CD14-positive monocyte (primary cell): ENCODE measurements around the gene BDKRB2. TPM values are rescaled to one million over a fixed set of nuclear protein-coding genes. Genes with fewer than 3 reads are reported as not detected.

Experiments used
- DNase-seq, 3 donors: peaks; one replicate each; pipeline ENCODE4 v3.0.0-alpha.2; 2011 to 2022
- H2AFZ ChIP-seq: 2 replicates; pipeline ENCODE4 v1.6.0; 2012; ENCODE audit warnings: mild to moderate bottlenecking, low read depth, low read length, inconsistent platforms; ENCODE audit not compliant: insufficient read depth, poor library complexity, severe bottlenecking
- H3K27ac ChIP-seq, 2 donors: 1 replicate in 1 of 2; 2 replicates in 1 of 2; pipeline ENCODE4 v1.5.1; 2012 to 2013; ENCODE audit warnings: low read length in 2 of 2, control low read depth in 1 of 2, inconsistent platforms in 1 of 2, low read depth in 1 of 2, mild to moderate bottlenecking in 1 of 2
- H3K27me3 ChIP-seq, 2 donors: one replicate each; pipeline versions ENCODE4 v1.6.0 to v1.6.1; 2011 to 2013; ENCODE audit warnings: low read length in 2 of 2; ENCODE audit not compliant: control insufficient read depth in 2 of 2, insufficient read depth in 2 of 2
- H3K36me3 ChIP-seq, 2 donors: replicated peaks in 1 of 2; 1 replicate in 1 of 2; 2 replicates in 1 of 2; pipeline versions ENCODE4 v1.5.1 to v1.6.1; 2012 to 2013; ENCODE audit warnings: low read length in 2 of 2, control low read depth in 1 of 2, inconsistent platforms in 1 of 2, mild to moderate bottlenecking in 1 of 2; ENCODE audit not compliant: insufficient read depth in 2 of 2, control insufficient read depth in 1 of 2
- H3K4me1 ChIP-seq, 2 donors: 1 replicate in 1 of 2; 2 replicates in 1 of 2; pipeline versions ENCODE4 v1.5.1 to v1.6.1; 2012 to 2013; ENCODE audit warnings: low read length in 2 of 2, control low read depth in 1 of 2, inconsistent platforms in 1 of 2, mild to moderate bottlenecking in 1 of 2, moderate library complexity in 1 of 2; ENCODE audit not compliant: insufficient read depth in 2 of 2, control insufficient read depth in 1 of 2
- H3K4me2 ChIP-seq: replicated peaks from 2 replicates; pipeline ENCODE3; 2012; ENCODE audit warnings: low read length, moderate library complexity, mild to moderate bottlenecking; ENCODE audit not compliant: poor library complexity, severe bottlenecking; ENCODE audit errors: extremely low read depth
- H3K4me3 ChIP-seq, 3 experiments: fragments of 200-600 bp in 1 of 3; sonication (generic) in 1 of 3; replicated peaks in 1 of 3; 1 replicate in 2 of 3; 2 replicates in 1 of 3; pipeline ENCODE4 v1.5.1; 2011 to 2013; ENCODE audit warnings: low read length in 3 of 3, mild to moderate bottlenecking in 3 of 3, control low read depth in 2 of 3, low read depth in 2 of 3, inconsistent platforms in 1 of 3, moderate library complexity in 1 of 3
- H3K79me2 ChIP-seq: 2 replicates; pipeline ENCODE4 v1.6.0; 2012; ENCODE audit warnings: mild to moderate bottlenecking, control low read depth, inconsistent platforms, low read length, moderate library complexity; ENCODE audit not compliant: insufficient read depth
- H3K9ac ChIP-seq: 2 replicates; pipeline ENCODE4 v1.6.0; 2017; ENCODE audit warnings: low read length, mild to moderate bottlenecking; ENCODE audit not compliant: insufficient read depth, poor library complexity, severe bottlenecking
- H3K9me3 ChIP-seq, 2 donors: replicated peaks in 1 of 2; 1 replicate in 1 of 2; 2 replicates in 1 of 2; pipeline versions ENCODE4 v1.5.1 to v1.6.1; 2012 to 2013; ENCODE audit warnings: low read length in 2 of 2, control low read depth in 1 of 2; ENCODE audit not compliant: control insufficient read depth in 1 of 2, insufficient read depth in 1 of 2
- H4K20me1 ChIP-seq: 2 replicates; pipeline ENCODE4 v1.6.0; 2012; ENCODE audit warnings: mild to moderate bottlenecking, low read length, control low read depth, moderate library complexity; ENCODE audit not compliant: insufficient read depth
- H3K27ac Mint-ChIP-seq, 7 donors: one replicate each; pipeline ENCODE4 v1.8.0; 2020; ENCODE audit warnings: mild to moderate bottlenecking in 7 of 7, mixed read lengths in 7 of 7, moderate library complexity in 6 of 7, inconsistent platforms in 2 of 7
- H3K27me3 Mint-ChIP-seq, 3 donors: one replicate each; pipeline ENCODE4 v1.8.0; 2021 to 2022; ENCODE audit warnings: low read depth in 3 of 3, mild to moderate bottlenecking in 3 of 3, mixed read lengths in 3 of 3, moderate library complexity in 3 of 3, inconsistent platforms in 1 of 3
- H3K36me3 Mint-ChIP-seq, 2 donors: one replicate each; pipeline ENCODE4 v1.8.0; 2020; ENCODE audit warnings: mixed read lengths in 2 of 2, inconsistent platforms in 1 of 2, mild to moderate bottlenecking in 1 of 2
- H3K4me1 Mint-ChIP-seq: one replicate; pipeline ENCODE4 v1.8.0; 2020; ENCODE audit warnings: mild to moderate bottlenecking, mixed read lengths
- H3K4me3 Mint-ChIP-seq, 2 donors: one replicate each; pipeline ENCODE4 v1.8.0; 2020; ENCODE audit warnings: mild to moderate bottlenecking in 2 of 2, mixed read lengths in 2 of 2, moderate library complexity in 1 of 2
- H3K9me3 Mint-ChIP-seq, 7 donors: one replicate each; pipeline ENCODE4 v1.8.0; 2020 to 2022; ENCODE audit warnings: mixed read lengths in 7 of 7, mild to moderate bottlenecking in 6 of 7, moderate library complexity in 6 of 7, inconsistent platforms in 2 of 7
- WGBS: methylation state at CpG from one replicate; pipeline ENCODE4 v1.1.5; 2013; ENCODE audit warnings: missing lambda C conversion rate; ENCODE audit not compliant: insufficient coverage; 5-methylcytosine and 5-hydroxymethylcytosine counted together
- intact Hi-C, 2 donors: fragments of 100-400 bp; cut with micrococcal nuclease; formaldehyde crosslinking; loops; one replicate each; pipeline versions ENCODE4 v1.15.0 to v1.15.1; 2023
- polyA plus RNA-seq, 3 donors: library from polyadenylated mRNA; depleted of rRNA in 1 of 3; unstranded in 2 of 3; stranded (reverse) in 1 of 3; fragments of 300-500 nt in 2 of 3; fragments of >200 nt in 1 of 3; fragmentation: Illumina TruSeq in 2 of 3; gene quantifications; 1 replicate in 2 of 3; 2 replicates in 1 of 3; pipeline ENCODE4 v1.2.3, GENCODE V29; 2012 to 2021
- TF ChIP-seq, protein P1 (sequence below): fragments of 200-600 bp; IDR thresholded peaks from one replicate; pipeline ENCODE4 v1.8.0; 2022; ENCODE audit warnings: antibody characterized with exemption, mild to moderate bottlenecking

The BDKRB2 gene
- polyA plus RNA-seq, 3 donors, result not detected

DNA sequence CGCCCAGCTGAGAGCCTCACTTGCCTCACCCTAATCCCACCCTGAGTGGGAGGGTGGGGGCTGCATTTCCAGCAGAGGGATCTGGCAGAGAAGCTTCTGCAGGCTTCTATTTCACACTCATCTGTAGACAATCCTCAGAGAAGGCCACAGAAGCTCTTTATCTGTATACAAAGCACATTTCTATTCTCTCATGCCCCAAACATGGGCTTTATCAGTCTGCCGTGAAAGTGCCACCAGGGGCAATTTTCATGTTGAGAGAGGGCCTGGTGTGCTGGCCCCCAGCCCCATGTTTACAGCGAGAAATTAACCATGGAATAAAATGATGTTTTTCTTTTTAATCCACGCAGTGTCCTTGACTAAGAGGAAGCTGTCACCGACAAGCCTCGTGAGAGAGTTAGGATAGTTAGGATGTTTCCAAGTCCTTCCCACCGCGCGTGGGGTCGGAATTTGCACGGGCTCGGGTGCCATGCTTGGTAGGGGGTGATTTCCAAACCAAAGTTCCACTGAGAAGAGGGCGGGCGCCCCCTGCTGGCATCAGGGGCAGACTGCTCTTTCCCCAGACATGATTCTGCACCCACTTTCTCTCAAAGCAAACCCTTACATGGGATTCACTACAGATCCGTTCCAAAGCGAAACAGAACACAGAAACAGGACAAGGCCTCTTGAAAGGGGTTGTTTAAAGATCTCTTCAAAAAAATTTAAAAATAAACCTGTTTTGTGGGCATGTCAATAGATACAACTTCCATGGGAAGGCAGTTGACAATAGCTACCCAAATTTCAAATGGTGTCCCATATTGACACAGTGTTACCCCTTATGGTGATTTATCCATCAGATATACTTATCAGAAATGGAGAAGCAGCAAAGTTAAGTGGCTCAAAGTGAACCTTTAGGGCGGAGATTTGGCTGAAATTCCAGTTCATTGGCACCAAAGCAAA, 70.8 kb downstream of the BDKRB2 start:
- H3K79me2 ChIP-seq, result no peaks in the 10 kb centered on the region
- no peak overlapping the region for H2AFZ ChIP-seq
- H3K4me3 ChIP-seq, result no peak overlapping the region
- H3K36me3 ChIP-seq, result no peaks in the 10 kb centered on the region
- Mint-ChIP-seq H3K4me3 (no peak overlapping the region), H3K36me3 (peaks cover 0 to 2% of the 10 kb centered on the region in 2 donors), H3K9me3 (peaks cover 4 to 28% (median 14%) of the 10 kb centered on the region in 7 donors), H3K27me3 (peaks cover 0 to 1% (median 0%) of the 10 kb centered on the region in 3 donors), H3K4me1 (no peaks in the 10 kb centered on the region), H3K27ac (no peak overlapping the region)
- 45% methylated on average over 6 of the region's 17 CpGs for WGBS
- no peaks in the 10 kb centered on the region for H3K27me3 ChIP-seq
- no peak overlapping the region for H3K9ac ChIP-seq
- TF ChIP-seq, protein P1, sequence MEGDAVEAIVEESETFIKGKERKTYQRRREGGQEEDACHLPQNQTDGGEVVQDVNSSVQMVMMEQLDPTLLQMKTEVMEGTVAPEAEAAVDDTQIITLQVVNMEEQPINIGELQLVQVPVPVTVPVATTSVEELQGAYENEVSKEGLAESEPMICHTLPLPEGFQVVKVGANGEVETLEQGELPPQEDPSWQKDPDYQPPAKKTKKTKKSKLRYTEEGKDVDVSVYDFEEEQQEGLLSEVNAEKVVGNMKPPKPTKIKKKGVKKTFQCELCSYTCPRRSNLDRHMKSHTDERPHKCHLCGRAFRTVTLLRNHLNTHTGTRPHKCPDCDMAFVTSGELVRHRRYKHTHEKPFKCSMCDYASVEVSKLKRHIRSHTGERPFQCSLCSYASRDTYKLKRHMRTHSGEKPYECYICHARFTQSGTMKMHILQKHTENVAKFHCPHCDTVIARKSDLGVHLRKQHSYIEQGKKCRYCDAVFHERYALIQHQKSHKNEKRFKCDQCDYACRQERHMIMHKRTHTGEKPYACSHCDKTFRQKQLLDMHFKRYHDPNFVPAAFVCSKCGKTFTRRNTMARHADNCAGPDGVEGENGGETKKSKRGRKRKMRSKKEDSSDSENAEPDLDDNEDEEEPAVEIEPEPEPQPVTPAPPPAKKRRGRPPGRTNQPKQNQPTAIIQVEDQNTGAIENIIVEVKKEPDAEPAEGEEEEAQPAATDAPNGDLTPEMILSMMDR, result peak; percentile 78
- no peaks in the 10 kb centered on the region for H4K20me1 ChIP-seq
- no peak overlapping the region for H3K27ac ChIP-seq
- H3K9me3 ChIP-seq, result peaks cover 9 to 14% of the 10 kb centered on the region in 2 donors
- intact Hi-C loops, result loop anchor here in 1 of 2 donors (10.0 kb wide), 2 partner anchors 171 to 711 kb away; no protein-coding TSS in a partner anchor
- no peaks in the 10 kb centered on the region for H3K4me1 ChIP-seq
- H3K4me2 ChIP-seq, result no peak overlapping the region
- DNase-seq, result peak; percentile 3 to 38 (median 10)

DNA sequence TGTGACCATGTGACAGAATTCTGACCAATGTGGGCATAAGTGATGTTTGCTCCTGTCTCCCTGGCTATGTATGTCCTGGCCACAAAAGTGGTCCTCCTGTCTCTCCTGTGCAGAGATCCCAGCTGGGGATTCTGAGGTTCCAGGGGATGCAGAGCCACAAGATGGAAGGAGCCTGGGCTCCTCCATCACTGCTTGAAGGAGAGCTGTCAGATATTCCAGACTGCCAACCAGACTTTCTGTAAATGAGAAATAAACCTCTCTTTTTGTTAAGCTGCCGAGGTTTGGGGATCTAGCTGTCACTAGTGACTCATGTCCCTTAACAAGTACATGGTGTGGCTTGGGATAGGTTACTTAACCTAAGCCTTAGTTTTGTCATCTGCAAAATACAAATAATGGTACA, 73.3 kb downstream of the BDKRB2 start:
- Histone ChIP-seq H3K4me1 (no peaks in the 10 kb centered on the region), H3K4me3 (no peak overlapping the region), H3K27ac (no peak overlapping the region), H4K20me1 (no peaks in the 10 kb centered on the region), H3K9me3 (peaks cover 9 to 12% of the 10 kb centered on the region in 2 donors), H3K4me2 (no peak overlapping the region), H3K79me2 (no peaks in the 10 kb centered on the region), H3K27me3 (no peaks in the 10 kb centered on the region), H3K36me3 (peaks cover 2 to 8% of the 10 kb centered on the region in 2 donors), H2AFZ (no peak overlapping the region), H3K9ac (no peak overlapping the region)
- Mint-ChIP-seq H3K36me3 (peaks cover 2 to 6% of the 10 kb centered on the region in 2 donors), H3K4me3 (no peak overlapping the region), H3K4me1 (no peaks in the 10 kb centered on the region), H3K27me3 (peaks cover 0 to 1% (median 0%) of the 10 kb centered on the region in 3 donors), H3K27ac (no peak overlapping the region), H3K9me3 (peaks cover 4 to 18% (median 11%) of the 10 kb centered on the region in 7 donors)
- DNase-seq, result no peak
- intact Hi-C loops, result loop anchor here in 1 of 2 donors (10.0 kb wide), 2 partner anchors 173 to 713 kb away; no protein-coding TSS in a partner anchor
- TF ChIP-seq, protein P1, result no peak
- no CpG with 5 or more reads among the region's 1 CpG for WGBS
